ENCODE measurements around the gene UBD. TPM values are rescaled to one million over a fixed set of nuclear protein-coding genes. Genes with fewer than 3 reads are reported as not detected.

Gene UBD
- total RNA-seq, 1 donor from 2014 or later = 4.3 TPM

- no peak for DNase-seq (ENCODE audit: low read depth)
- no peak overlapping the region for H3K4me3 ChIP-seq (ENCODE audit: low read depth, low read length)
- TF ChIP-seq CTCF (conservative IDR thresholded peaks at IDR 0.05; ENCODE audit: low read depth, low read length) = no peak
These were observed 41.6 kb downstream of the UBD start for GRCh38 chr6:29517728-29518440.

GRCh38 chr6:29517245-29517644, 42.3 kb downstream of the UBD start:
- no peak for DNase-seq (ENCODE audit: low read depth)
- no peak overlapping the region for H3K4me3 ChIP-seq (ENCODE audit: low read depth, low read length)
- no peak for TF ChIP-seq CTCF (conservative IDR thresholded peaks at IDR 0.05; ENCODE audit: low read depth, low read length)

- no peak for DNase-seq (ENCODE audit: low read depth)
- no peak for TF ChIP-seq CTCF (conservative IDR thresholded peaks at IDR 0.05; ENCODE audit: low read depth, low read length)
- no peak overlapping the region for H3K4me3 ChIP-seq (ENCODE audit: low read depth, low read length)
These were observed 43.4 kb downstream of the UBD start for GRCh38 chr6:29516108-29516507.

- TF ChIP-seq CTCF (conservative IDR thresholded peaks at IDR 0.05; ENCODE audit: low read depth, low read length) = no peak
- no peak overlapping the region for H3K4me3 ChIP-seq (ENCODE audit: low read depth, low read length)
- no peak for DNase-seq (ENCODE audit: low read depth)
These were observed 48.7 kb downstream of the UBD start for GRCh38 chr6:29510746-29511300.

- no peak for TF ChIP-seq CTCF (conservative IDR thresholded peaks at IDR 0.05; ENCODE audit: low read depth, low read length)
- H3K4me3 ChIP-seq (ENCODE audit: low read depth, low read length) = no peak overlapping the region
- no peak for DNase-seq (ENCODE audit: low read depth)
These were observed 49.3 kb downstream of the UBD start for GRCh38 chr6:29510202-29510601.

- no peak for DNase-seq (ENCODE audit: low read depth)
- TF ChIP-seq CTCF (conservative IDR thresholded peaks at IDR 0.05; ENCODE audit: low read depth, low read length) = no peak
- H3K4me3 ChIP-seq (ENCODE audit: low read depth, low read length) = no peak overlapping the region
These were observed 49.8 kb downstream of the UBD start for GRCh38 chr6:29509711-29510110.

GRCh38 chr6:29509239-29509638, 50.3 kb downstream of the UBD start:
- H3K4me3 ChIP-seq (ENCODE audit: low read depth, low read length) = no peak overlapping the region
- no peak for TF ChIP-seq CTCF (conservative IDR thresholded peaks at IDR 0.05; ENCODE audit: low read depth, low read length)
- DNase-seq (ENCODE audit: low read depth) = no peak
